ENCODE results near the gene ZFYVE19.
A peak's percentile ranks its signal among the peaks of the same experiment; 100 is the strongest.

The ZFYVE19 gene, protein sequence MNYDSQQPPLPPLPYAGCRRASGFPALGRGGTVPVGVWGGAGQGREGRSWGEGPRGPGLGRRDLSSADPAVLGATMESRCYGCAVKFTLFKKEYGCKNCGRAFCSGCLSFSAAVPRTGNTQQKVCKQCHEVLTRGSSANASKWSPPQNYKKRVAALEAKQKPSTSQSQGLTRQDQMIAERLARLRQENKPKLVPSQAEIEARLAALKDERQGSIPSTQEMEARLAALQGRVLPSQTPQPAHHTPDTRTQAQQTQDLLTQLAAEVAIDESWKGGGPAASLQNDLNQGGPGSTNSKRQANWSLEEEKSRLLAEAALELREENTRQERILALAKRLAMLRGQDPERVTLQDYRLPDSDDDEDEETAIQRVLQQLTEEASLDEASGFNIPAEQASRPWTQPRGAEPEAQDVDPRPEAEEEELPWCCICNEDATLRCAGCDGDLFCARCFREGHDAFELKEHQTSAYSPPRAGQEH

DNA sequence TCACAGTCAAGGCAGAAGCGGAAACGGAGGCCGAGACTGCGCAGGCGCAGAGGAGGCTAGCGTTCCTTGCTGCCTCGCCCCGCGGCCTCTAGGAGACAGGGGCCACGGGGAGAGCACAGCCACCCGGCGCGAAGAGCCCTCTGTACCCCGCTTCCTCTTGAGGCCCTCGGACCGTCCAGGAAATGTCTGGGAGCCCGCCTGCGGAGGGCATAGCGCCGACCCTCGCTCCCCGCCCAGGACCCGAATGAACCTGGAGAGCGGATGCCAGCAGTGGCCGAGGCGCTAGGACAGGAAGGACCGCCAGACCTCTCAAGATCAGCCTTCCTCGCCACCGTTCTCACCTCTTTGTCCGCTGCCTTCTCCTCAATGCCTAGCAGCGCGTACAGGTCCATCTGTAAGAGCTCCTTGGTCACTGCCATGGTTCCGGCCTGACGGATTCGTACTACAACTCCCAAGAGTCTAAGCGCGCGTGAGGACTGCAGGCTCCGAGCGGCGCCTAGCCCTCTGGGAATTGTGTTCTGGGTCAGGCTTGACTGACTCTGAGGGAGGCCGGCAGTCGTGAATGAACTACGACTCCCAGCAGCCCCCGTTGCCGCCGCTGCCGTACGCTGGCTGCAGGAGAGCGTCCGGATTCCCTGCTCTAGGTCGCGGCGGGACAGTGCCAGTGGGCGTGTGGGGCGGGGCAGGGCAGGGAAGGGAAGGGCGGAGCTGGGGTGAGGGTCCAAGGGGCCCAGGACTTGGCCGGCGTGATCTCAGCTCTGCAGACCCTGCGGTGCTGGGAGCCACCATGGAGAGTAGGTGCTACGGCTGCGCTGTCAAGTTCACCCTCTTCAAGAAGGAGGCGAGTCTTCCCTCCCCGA lies at the start of gene ZFYVE19, which contains the start of gene DNAJC17:
TSS of gene ZFYVE19 (plus strand) at position 62 of the 860 bp plus-strand sequence. CDS start at position 563, 501 bp downstream.
TSS of gene DNAJC17 (minus strand) at position 446 of the 860 bp plus-strand sequence. CDS start at position 419, 27 bp downstream.
- peak; percentile 84 to 93 for DNase-seq (ENCODE audit: extremely low read depth in 1 of 2, low read depth in 1 of 2)

DNA sequence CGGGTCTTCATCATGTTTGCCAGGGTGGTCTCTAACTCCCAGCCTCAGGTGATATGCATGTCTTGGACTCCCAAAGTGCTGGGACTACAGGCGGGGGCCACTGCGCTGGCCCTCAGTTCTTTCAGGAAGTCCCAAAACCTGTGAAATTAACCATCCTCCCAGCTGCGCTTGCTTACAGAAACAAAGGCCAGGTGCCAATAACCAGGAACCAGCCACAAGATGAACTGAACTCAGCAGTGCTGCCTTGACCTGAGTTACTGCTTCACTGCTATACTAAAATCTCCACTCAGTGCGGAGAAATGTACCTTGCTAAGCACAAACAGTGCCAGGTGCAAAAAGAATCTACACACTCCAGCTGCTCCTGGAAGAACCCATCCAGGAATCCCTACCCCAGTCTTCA lies 46.9 kb upstream of the ZFYVE19 start:
- no peak for DNase-seq (ENCODE audit: extremely low read depth in 1 of 2, low read depth in 1 of 2)

DNA sequence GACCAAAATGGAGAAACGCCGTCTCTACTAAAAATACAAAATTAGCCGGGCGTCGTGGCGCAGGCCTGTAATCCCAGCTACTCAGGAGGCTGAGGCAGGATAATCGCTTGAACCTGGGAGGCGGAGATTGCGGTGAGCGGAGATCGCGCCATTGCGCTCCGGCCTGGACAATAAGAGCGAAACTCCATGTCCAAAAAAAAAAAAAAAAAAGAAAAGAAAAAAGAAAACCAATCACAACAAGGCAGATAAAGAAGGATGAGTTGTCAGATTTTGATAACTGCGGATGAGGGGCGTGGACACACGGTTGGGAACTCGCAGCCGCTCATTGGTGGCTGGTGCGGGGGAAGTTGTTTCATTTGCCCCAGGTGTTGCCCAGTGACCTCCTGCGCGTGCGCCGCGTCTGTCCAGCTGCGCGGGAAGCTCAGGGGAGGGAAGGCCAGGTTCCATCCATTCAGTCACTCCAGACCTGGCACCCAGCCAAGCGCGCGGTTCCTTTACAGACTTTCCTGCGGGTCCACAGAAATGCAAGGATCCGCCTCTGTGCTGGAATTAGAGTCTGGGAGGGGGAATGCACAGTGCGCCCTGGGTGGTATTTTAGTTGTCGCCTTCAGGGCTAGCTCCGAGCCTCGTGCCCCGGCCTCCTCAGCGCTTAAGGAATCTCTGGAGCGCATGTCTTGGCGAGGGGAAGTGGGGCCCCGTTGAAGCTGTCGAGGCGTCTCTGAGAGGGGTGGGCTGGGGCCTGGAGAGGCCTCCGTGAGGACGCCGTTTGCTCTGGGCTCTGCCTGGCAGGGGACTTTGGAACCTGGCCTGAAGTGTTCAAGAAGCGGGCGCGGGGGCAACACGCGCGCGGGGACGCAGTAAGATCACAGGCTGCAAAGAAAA lies 43.7 kb upstream of the ZFYVE19 start:
- DNase-seq (ENCODE audit: extremely low read depth in 1 of 2, low read depth in 1 of 2): no peak

DNA sequence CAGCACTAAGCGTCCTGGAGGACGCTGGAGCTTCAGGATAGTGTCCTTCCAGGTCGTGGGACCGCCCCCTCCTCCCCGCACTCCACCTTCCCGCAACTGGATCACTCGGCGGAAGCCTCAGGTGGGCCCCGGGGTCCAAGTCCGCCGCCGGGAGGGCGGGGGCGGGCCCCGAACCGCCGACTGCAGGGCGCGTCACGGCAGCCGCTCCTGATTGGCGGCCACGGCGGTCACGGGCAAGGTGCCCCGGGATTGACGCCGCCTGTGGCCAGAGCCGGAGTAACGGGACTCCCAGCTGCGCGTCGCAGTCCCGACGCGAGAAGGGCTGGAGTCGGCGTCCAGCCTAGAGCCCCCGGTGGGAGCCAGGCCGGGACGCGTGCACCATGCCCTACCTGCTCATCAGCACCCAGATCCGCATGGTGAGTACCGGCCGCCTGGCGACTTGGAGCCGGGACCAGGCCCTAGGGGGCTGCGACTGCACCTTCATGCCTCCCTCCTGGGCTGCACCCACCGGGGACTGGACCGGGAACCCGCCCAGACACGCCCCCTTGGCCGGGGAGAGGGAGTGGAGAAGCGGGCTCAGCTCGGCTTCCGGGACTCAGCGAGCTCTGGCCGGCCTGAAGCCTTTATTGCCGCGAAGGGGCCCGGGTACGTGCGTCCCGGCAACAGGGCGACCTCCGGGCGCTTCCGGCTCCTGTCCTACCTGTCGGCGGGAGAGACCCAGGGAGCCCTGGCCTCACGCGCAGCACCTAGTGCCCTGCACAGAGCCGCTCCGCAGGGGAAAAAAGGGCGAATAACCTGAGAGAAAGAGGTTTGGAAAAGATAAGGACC lies 42.9 kb upstream of the ZFYVE19 start, which contains the start of gene GCHFR:
TSS of gene GCHFR (plus strand) at position 268 of the 828 bp plus-strand sequence. CDS start at position 381, 113 bp downstream.
- no peak for DNase-seq (ENCODE audit: extremely low read depth in 1 of 2, low read depth in 1 of 2)

DNA sequence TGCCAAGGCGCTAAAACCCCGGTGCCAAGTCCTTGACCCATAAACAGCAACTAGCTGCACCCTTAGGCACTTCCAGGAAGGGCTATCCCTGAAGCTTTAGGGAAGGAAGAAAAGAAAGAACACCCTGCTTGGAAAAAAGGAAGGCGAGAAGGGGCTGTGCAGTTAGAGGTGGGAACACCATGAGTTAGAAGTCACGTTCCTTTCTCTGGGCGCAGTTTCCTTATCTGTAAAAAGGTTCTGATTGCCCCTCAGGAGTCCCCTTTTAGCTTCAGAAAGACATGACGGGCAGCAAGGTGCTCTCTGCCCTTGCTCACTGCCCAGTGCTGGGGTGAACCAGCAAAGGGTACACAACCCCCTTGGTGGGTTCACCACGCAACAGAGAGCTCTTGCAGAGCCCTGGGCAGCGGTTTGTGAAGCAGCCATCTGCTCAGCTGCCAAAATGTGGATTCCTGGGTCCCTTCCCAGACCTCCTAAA lies 42.2 kb upstream of the ZFYVE19 start:
- no peak for DNase-seq (ENCODE audit: extremely low read depth in 1 of 2, low read depth in 1 of 2)

DNA sequence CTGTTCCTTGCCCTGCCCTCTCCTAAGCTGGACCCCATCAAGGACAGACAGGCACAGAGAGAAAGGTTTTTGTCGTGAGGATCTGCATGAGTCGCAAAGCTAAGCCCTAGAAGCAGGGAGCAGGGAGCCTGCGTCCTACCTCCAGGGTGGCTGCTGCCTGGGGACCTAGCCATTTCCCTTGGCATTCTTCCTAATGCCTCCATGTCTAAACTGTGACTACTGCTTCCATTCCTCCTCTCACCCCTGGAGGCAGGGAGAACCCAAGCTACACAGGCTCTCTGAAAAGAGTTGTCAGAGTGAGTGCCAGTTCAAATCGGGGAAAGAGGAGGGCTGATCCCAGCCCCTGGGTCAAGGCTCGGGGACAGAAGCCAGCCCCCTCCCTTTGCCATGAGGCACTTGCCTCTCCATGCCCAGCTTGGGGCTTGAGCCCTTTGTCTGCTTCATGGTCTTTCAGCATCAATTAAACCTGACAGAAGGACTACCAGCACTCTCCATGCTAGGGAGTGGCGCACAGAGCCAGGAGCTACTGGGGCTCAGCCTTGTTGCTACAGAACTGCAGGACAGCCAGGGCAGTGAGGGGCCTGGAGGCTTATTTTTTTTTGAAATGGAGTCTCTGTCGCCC lies 40.6 kb upstream of the ZFYVE19 start:
- no peak for DNase-seq (ENCODE audit: extremely low read depth in 1 of 2, low read depth in 1 of 2)

DNA sequence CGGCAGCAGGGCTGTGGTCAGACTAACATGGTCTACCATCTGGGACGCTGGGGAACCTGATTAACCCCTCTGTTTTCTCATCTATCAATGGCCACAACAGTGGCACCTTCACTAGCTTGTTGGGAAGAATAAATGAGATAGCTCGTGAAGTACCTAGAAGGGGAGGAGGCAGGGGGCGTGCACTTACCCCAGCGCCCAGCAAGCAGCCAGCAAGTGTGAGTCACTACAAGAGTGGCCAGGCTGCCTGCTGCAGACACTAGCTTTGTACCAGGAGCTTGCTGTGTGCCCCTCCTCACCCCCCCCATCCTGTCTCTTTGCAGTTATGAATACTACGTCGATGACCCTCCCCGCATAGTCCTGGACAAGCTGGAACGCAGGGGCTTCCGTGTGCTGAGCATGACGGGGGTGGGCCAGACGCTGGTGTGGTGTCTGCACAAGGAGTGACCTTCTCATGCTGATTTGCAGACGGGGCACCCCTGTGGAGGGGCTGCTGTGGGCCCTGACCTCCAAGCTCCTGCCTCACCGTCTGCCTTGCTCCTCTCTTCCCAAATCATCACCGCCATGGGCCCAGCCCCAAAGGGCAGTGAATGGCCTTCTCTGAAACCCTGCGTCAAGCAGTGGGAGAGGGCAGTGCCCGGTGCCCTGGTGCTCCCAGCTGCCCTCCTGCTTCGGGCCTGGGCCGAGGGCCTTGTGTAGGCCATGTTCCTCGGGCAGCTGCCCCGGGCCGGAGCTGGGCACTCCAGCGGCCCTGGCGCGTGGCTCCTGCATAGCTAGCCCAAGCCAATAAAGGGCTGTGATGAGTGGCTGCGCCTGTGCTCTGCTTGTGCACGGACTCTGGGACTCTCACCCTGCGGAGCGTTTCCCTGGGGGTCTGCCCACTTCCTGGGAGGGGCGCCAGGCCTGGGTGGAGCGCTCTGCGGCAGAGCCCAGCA lies 39.7 kb upstream of the ZFYVE19 start:
- no peak for DNase-seq (ENCODE audit: extremely low read depth in 1 of 2, low read depth in 1 of 2)

DNA sequence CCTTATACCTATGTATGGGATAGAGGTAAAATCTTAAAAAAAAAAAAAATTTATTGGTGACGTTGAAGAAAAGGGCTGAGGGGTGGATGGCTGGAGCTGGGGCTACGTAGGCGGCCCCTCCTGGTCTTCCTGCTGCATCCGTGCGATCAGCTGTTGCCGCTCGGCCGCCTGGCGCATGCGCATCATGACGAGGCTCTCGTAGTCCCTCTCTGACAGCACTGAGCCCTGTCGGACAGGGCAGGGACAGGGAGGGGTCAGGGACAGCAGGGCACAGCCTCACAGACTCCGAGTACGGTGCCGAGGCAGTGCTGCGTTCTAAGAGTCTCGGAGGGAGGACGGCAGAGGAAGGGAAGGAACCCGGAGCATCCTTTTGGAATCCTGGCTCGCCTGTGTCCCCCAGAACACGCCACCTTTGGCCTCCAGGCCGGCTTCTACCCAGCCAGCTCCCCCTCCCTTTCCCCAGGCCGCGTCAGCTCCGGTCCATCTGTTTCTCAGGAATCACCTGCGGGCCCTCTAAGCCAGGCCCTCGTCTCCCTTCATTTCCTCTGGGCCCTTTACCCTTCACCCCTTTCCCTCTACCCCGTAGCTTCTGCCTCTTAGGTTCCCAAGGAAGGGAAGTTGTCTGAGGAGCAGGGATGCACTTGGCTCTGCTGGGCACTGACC lies 38.9 kb upstream of the ZFYVE19 start:
- no peak for DNase-seq (ENCODE audit: extremely low read depth in 1 of 2, low read depth in 1 of 2)

DNA sequence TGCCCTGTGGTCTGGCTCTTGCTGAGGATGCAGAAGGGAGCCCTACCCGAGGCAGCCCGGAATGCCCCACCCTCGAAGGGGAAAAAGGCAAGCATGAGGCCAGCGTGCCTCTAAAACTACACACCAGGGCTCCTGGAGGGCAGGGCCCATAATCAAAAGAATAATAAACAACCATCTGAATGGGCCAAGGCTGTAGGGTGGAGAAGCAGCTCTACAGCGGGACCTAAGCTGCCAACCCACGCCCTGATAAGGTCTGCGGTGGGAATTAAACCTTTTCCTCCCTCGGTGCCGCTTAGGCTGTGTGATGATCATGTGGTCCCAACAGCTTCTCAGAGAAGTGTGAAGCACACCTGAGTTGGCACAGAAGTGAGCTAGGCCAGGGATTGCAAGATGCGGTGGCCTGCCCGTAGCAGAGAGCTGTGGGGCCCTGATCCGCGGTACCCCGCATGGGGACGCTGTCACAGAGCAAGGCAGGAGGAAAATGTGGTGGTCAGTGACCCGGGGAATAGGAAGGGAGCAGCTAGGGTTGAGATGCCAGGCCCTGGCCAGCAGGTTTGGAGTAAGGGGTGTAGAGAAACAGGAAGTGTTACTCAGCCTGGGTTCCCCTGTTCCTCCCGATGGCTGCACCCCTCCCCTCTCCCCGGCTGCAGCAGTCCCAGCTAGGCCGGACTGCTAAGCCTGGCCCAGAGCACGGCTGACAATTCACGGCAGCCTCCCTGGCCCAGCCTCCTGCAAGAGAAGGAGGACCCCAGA lies 38.2 kb upstream of the ZFYVE19 start:
- no peak for DNase-seq (ENCODE audit: extremely low read depth in 1 of 2, low read depth in 1 of 2)

DNA sequence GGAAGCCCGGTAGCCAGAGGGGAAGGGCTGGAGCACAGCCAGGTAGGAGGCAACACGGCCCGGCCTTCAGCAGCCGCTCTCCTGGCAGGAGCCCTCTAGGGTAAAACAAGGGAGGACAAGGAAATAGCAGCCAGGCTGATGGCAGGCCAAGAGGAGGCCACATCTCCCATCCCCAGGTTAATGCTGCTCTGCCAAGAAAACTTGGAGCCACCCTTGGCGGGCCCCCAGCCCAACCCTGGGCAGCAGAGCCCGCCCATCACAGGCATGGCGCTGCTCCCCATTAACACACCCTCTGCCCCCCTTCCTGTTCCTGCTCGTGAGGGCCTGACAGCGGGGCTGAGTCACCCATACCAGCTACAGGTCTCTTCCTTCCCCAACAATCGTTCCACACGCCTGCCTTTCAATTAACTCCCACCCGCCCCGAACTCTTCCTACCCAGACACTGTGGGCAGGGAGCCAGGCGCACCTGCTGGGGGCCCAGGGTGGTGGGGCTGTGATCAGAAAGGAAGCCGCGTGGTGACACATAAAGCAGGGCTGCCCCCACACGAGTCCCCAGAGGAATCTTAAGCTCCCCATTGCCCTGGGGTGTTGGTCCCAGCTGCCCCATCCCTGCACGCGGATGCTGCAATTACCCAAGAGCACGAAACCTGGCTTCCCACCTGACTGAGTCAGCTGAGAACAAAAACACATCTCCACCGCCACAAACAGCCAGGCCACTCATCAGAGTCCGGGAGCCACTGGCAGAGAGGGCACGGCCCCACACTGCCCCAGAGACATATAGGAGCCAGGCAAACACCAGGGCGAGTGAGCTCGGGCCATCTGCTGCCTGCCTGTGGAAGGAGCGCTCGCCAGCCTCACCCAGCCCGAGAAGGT lies 37.4 kb upstream of the ZFYVE19 start, which contains the start of gene C15orf62:
TSS of gene C15orf62 (plus strand) at position 707 of the 873 bp plus-strand sequence. CDS start 516 bp downstream, outside the sequence.
- DNase-seq (ENCODE audit: extremely low read depth in 1 of 2, low read depth in 1 of 2): peak in 1 of 2 donors; percentile 65

DNA sequence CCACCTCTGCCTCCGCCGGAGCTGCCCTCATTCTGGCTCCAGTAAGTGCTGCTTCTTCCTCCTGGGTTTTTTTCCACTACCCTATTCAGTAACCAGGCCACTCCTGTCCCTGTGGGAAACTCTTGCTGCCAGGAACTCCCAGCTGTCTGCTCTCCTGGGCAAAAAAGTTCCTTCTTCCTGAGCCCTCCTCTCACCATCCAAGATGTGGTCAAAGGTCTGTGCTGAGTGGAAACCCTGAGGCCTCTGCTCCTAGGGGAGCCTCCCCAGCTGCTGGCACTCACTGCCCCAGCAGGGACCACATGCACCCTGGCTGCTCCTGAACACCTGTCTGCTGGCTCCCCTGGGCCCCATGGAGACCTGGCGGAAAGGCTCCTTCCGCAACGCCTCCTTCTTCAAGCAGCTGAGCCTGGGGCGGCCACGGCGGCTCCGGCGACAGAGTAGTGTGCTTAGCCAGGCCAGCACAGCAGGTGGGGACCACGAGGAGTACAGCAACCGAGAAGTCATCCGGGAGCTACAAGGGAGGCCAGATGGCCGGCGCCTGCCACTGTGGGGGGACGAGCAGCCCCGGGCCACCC lies 36.7 kb upstream of the ZFYVE19 start:
- DNase-seq (ENCODE audit: extremely low read depth in 1 of 2, low read depth in 1 of 2): no peak

DNA sequence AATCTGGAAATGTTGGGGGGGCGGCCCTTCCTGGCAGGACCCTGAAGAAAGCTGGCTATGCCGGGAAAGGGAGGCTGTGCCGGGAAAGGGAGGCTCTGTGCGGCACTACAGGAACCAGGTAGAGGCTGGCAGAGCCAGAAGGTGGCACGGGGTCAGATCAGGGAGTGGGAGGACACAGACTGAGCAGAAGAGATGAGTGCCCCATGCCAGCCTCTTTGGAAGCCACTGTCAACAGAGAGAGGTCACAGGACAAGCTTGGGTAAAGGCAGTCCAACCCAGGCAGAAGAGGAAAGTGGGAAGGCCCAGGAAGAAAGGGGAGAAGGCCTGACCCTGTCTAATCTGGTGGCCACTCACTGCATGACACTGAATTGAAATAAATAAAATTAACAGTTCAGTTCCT lies 35.6 kb upstream of the ZFYVE19 start:
- DNase-seq (ENCODE audit: extremely low read depth in 1 of 2, low read depth in 1 of 2): no peak

DNA sequence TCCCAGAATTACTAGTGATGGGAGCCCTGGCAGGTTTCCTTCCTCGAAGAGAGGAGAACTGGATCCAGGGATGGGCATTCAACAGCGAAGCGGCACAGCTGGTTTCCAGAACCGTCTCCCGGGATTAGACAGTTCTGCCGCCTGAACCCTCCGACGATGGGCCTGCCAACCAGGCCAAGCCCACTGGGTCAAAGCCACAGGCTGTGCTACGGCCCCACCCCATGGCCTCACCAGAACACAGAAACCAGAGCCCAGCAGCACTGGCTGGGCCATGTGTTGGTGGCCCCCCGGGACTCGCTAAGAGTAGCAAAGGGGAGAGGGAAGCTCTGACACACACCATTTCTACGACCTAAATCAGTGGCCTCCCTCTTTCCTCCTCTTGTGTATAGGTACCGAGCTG lies 34.9 kb upstream of the ZFYVE19 start:
- no peak for DNase-seq (ENCODE audit: extremely low read depth in 1 of 2, low read depth in 1 of 2)

DNA sequence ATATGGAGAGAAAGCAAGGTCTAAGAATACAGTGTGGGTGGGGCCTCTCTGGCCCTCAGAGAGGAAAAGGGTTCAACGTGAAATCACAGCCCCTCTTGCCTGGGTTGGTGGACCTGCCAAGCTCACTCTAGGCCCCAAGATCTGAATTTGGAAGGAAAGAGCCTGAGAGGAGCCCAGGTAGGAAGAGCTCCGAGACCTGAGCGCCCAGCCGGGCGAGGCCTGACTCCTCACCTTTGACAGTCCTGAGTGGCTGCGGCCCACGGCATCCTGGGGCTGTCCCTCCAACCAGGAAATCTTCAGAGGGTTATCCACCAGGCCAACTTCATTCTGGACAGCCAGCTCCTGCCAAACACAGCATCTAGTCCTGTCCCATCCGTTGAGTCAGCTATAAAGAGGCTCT lies 33.4 kb upstream of the ZFYVE19 start:
- DNase-seq (ENCODE audit: extremely low read depth in 1 of 2, low read depth in 1 of 2): no peak

DNA sequence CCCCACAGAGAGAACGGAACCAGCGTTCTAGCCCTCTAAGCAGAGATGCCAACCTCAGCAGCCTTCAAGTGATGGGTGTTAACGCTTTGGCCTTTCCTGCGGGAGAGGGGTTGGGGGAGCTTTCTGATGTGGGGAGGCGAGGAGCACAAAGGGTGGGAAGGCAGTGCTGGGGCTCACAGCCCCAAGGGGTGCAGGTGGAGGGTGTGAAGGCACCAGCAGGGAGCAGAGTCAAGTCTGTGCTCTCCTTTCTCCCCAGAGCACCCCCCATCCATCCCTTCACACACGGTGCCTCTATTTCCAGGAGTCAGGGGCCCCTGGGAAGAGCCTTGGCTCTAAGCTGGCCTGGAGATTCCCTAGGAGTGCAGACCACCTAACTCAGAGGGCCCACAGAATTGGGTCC lies 33.0 kb upstream of the ZFYVE19 start:
- no peak for DNase-seq (ENCODE audit: extremely low read depth in 1 of 2, low read depth in 1 of 2)

Data from stimulated activated CD8-positive, alpha-beta memory T cell treated with anti-CD3 and anti-CD28 coated beads, Interleukin-7, amount 100 ng/mL, for 48 hours (primary cell).